HepG2 (cell line): ENCODE data around the gene PTPRN. TPM values are rescaled to one million over a fixed set of nuclear protein-coding genes. Genes with fewer than 3 reads are reported as not detected.

Experiments used
- BRCA1 ChIP-seq: sonication (generic); formaldehyde crosslinking; IDR thresholded peaks from 2 replicates; pipeline ENCODE4 v1.4.0; 2020; ENCODE audit warnings: missing genetic modification reagents
- HNRNPK ChIP-seq: fragments of 200-400 bp; formaldehyde crosslinking; IDR thresholded peaks from 2 replicates; pipeline ENCODE4 v1.6.1; 2018; ENCODE audit warnings: low read length, low read depth, moderate library complexity, mild to moderate bottlenecking; ENCODE audit not compliant: poor library complexity, severe bottlenecking
- MEF2D ChIP-seq: sonication (generic); formaldehyde crosslinking; IDR thresholded peaks from 2 replicates; pipeline ENCODE4 v1.5.1; 2020; ENCODE audit warnings: mild to moderate bottlenecking, missing genetic modification reagents
- NONO ChIP-seq, 2 experiments: fragments of 450-650 bp in 1 of 2; sonication (generic) in 1 of 2; formaldehyde crosslinking in 1 of 2; IDR thresholded peaks in 1 of 2; conservative IDR thresholded peaks in 1 of 2; 2 replicates each; pipeline versions ENCODE4 v1.6.1 to v1.8.0; 2017 to 2022; ENCODE audit warnings: mild to moderate bottlenecking in 1 of 2, missing genetic modification reagents in 1 of 2, moderate library complexity in 1 of 2
- SPEN ChIP-seq: sonication (generic); formaldehyde crosslinking; IDR thresholded peaks from 2 replicates; pipeline ENCODE4 v1.5.1; 2020; ENCODE audit warnings: low read depth, mild to moderate bottlenecking, missing genetic modification reagents
- ZBTB38 ChIP-seq: sonication (generic); formaldehyde crosslinking; IDR thresholded peaks from 2 replicates; pipeline ENCODE4 v1.5.1; 2020; ENCODE audit warnings: mild to moderate bottlenecking, missing genetic modification reagents
- ZNF121 ChIP-seq: sonication (generic); formaldehyde crosslinking; IDR thresholded peaks from 2 replicates; pipeline ENCODE4 v1.5.0; 2020; ENCODE audit warnings: mild to moderate bottlenecking, missing genetic modification reagents
- ZNF333 ChIP-seq: sonication (generic); formaldehyde crosslinking; IDR thresholded peaks from 2 replicates; pipeline ENCODE4 v1.4.0; 2020; ENCODE audit warnings: mild to moderate bottlenecking, missing genetic modification reagents, borderline replicate concordance
- ZNF446 ChIP-seq: sonication (generic); formaldehyde crosslinking; IDR thresholded peaks from 2 replicates; pipeline ENCODE4 v1.5.0; 2020; ENCODE audit warnings: mild to moderate bottlenecking, missing genetic modification reagents
- ZNF75D ChIP-seq: sonication (generic); formaldehyde crosslinking; IDR thresholded peaks from 2 replicates; pipeline ENCODE4 v1.8.1; 2023; ENCODE audit warnings: missing genetic modification reagents, mild to moderate bottlenecking, borderline replicate concordance
- polyA plus RNA-seq, 8 experiments: library from polyadenylated mRNA; depleted of rRNA in 3 of 8; stranded (reverse) in 7 of 8; unstranded in 1 of 8; fragments of >200 nt; fragmentation: Illumina TruSeq in 4 of 8; extraction: Trizol in 4 of 8; gene quantifications; 2 replicates each; pipeline versions ENCODE4 v1.2.1 to v1.2.3, GENCODE V29; 2011 to 2016; ENCODE audit warnings: low read depth in 4 of 8, missing spikeins in 1 of 8, mixed read lengths in 1 of 8; ENCODE audit not compliant: insufficient read depth in 1 of 8
- total RNA-seq, 5 experiments: library from RNA; depleted of rRNA; stranded (reverse); fragments of >200 nt; fragmentation: Illumina TruSeq; extraction: Trizol; gene quantifications; 2 replicates each; pipeline ENCODE4 v1.2.3, GENCODE V29; 2016; ENCODE audit warnings: low read depth in 1 of 5
- TF ChIP-seq, protein P1 (sequence below): sonication (generic); formaldehyde crosslinking; IDR thresholded peaks from 2 replicates; pipeline ENCODE4 v1.4.0; 2020; ENCODE audit warnings: missing genetic modification reagents
- TF ChIP-seq, protein P2 (sequence below): sonication (generic); formaldehyde crosslinking; IDR thresholded peaks from 2 replicates; pipeline ENCODE4 v1.8.0; 2022; ENCODE audit warnings: missing genetic modification reagents, mild to moderate bottlenecking, moderate library complexity, borderline replicate concordance

Gene PTPRN
- total and polyA plus RNA-seq, 2 of the 13 experiments (the other 11 are each of a cell fraction or from before 2014, with no cell fraction given) = 0.26 TPM; not detected in 1

DNA sequence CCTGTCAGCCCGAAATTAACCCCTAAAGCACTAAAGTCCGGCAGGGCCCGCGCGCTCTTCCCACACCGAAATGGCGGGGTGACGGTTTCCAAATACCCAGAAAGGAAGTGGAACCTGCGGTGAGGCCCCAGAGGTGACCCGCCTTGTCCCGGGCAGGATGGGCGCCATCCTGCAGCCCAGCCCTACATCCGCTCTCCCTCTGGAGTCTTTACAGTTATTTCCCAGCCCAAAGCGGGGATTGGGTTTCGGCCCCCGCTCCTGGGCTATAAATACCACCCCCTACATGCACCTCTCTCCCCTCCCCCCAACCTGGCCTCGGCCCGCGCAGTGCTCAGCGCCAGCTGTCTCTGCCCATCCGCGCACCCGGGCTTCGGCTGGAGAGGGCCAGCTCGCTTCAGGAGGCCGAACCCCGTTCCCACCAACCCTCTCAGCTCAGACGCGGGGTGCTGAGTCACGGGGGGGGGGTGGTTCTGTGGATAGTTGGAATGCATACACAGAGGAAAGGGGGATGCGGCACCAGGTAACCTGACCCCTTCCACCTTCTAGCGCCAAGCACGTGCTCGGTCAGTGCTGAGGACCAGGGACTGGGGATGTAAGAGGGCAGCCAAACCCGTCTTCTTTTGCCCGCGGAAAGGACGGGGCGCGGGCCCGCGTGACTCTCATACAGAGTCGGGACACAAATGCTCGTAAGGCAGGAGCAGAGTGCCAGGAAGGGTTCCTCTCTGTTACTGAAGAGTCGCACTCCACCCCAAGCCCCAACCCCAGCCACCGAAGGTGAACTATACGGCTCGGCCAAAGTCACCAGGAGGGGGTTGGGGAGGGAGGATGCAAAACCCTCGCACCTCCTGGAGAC lies 56.1 kb downstream of the PTPRN start, which contains the start of gene TUBA4B (continued):
- TF ChIP-seq, protein P1, sequence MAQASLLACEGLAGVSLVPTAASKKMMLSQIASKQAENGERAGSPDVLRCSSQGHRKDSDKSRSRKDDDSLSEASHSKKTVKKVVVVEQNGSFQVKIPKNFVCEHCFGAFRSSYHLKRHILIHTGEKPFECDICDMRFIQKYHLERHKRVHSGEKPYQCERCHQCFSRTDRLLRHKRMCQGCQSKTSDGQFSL = peak; percentile 34; the same call in 1 of the 2 replicates
- peak; percentile 31; the same call in 1 of the 2 replicates for TF ChIP-seq ZNF446 (CRISPR knock-in tag)
- TF ChIP-seq ZBTB38 = 0 out of 2 replicates have a peak, but pooled peaks have one; percentile 23
- peak; percentile 44 for TF ChIP-seq HNRNPK
- no peak for TF ChIP-seq ZNF121 (CRISPR knock-in tag)
- TF ChIP-seq ZNF75D = no peak
- TF ChIP-seq SPEN = peak; percentile 9
- TF ChIP-seq ZNF333 = no peak
- TF ChIP-seq, protein P2, sequence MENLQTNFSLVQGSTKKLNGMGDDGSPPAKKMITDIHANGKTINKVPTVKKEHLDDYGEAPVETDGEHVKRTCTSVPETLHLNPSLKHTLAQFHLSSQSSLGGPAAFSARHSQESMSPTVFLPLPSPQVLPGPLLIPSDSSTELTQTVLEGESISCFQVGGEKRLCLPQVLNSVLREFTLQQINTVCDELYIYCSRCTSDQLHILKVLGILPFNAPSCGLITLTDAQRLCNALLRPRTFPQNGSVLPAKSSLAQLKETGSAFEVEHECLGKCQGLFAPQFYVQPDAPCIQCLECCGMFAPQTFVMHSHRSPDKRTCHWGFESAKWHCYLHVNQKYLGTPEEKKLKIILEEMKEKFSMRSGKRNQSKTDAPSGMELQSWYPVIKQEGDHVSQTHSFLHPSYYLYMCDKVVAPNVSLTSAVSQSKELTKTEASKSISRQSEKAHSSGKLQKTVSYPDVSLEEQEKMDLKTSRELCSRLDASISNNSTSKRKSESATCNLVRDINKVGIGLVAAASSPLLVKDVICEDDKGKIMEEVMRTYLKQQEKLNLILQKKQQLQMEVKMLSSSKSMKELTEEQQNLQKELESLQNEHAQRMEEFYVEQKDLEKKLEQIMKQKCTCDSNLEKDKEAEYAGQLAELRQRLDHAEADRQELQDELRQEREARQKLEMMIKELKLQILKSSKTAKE = peak; percentile 19; the same call in 1 of the 2 replicates
- no peak for TF ChIP-seq NONO (IDR thresholded peaks at IDR 0.05)
- no peak for TF ChIP-seq NONO (CRISPR knock-in tag; conservative IDR thresholded peaks at IDR 0.05)
- 0 out of 2 replicates have a peak, but pooled peaks have one; percentile 11 for TF ChIP-seq MEF2D (CRISPR knock-in tag)
- TF ChIP-seq BRCA1 = no peak
- TF ChIP-seq, all 625 proteins: peak for 17
